H9 (cell line): ENCODE measurements around the gene CALHM4. TPM values are rescaled to one million over a fixed set of nuclear protein-coding genes. Genes with fewer than 3 reads are reported as not detected.

ENCODE experiments used
- DNase-seq: peaks from one replicate; pipeline ENCODE4 v3.0.0-alpha.2; 2017
- H2AFZ ChIP-seq: one replicate; pipeline ENCODE4 v1.6.1; 2013; ENCODE audit warnings: mild to moderate bottlenecking, low read length, control low read depth, moderate library complexity
- H2AK5ac ChIP-seq: 2 replicates; pipeline ENCODE4 v1.6.1; 2013; ENCODE audit warnings: low read length, control low read depth, mixed read lengths; ENCODE audit not compliant: insufficient read length
- H2BK120ac ChIP-seq: one replicate; pipeline ENCODE4 v1.6.1; 2013; ENCODE audit warnings: low read depth, mild to moderate bottlenecking, low read length, control low read depth, inconsistent platforms; ENCODE audit not compliant: poor library complexity, severe bottlenecking
- H2BK12ac ChIP-seq: 2 replicates; pipeline ENCODE4 v1.6.1; 2013; ENCODE audit warnings: low read length, control low read depth, mixed read lengths, low read depth; ENCODE audit not compliant: insufficient read length
- H2BK15ac ChIP-seq: 2 replicates; pipeline ENCODE4 v1.6.1; 2013; ENCODE audit warnings: low read depth, low read length, control low read depth
- H2BK20ac ChIP-seq: one replicate; pipeline ENCODE4 v1.6.1; 2013; ENCODE audit warnings: low read depth, mild to moderate bottlenecking, low read length, control low read depth, inconsistent platforms; ENCODE audit not compliant: poor library complexity, severe bottlenecking
- H2BK5ac ChIP-seq: 2 replicates; pipeline ENCODE4 v1.6.1; 2013; ENCODE audit warnings: low read length, control low read depth, mixed read lengths; ENCODE audit not compliant: insufficient read length
- H3K14ac ChIP-seq: 2 replicates; pipeline ENCODE4 v1.6.1; 2013; ENCODE audit warnings: low read length, control low read depth; ENCODE audit not compliant: insufficient read depth
- H3K18ac ChIP-seq: 2 replicates; pipeline ENCODE4 v1.6.1; 2013; ENCODE audit warnings: low read depth, mild to moderate bottlenecking, mixed read lengths, low read length, control low read depth; ENCODE audit not compliant: insufficient read length
- H3K23ac ChIP-seq: 2 replicates; pipeline ENCODE4 v1.6.1; 2013; ENCODE audit warnings: low read length, control low read depth, mixed read lengths, low read depth; ENCODE audit not compliant: insufficient read length
- H3K23me2 ChIP-seq: 2 replicates; pipeline ENCODE4 v1.6.1; 2013; ENCODE audit warnings: low read depth, mild to moderate bottlenecking, mixed read lengths, low read length, control low read depth; ENCODE audit not compliant: insufficient read length, poor library complexity, severe bottlenecking
- H3K27ac ChIP-seq: 2 replicates; pipeline ENCODE4 v1.5.1; 2013; ENCODE audit warnings: low read length, control low read depth, mixed read lengths, low read depth; ENCODE audit not compliant: insufficient read length
- H3K27me3 ChIP-seq: 2 replicates; pipeline ENCODE4 v1.6.1; 2013; ENCODE audit warnings: low read length, control low read depth, inconsistent platforms; ENCODE audit not compliant: insufficient read depth
- H3K4ac ChIP-seq: 2 replicates; pipeline ENCODE4 v1.6.1; 2013; ENCODE audit warnings: low read depth, mild to moderate bottlenecking, control low read depth, inconsistent platforms, low read length, moderate library complexity
- H3K4me1 ChIP-seq: 2 replicates; pipeline ENCODE4 v1.6.1; 2013; ENCODE audit warnings: low read length, control low read depth, inconsistent platforms; ENCODE audit not compliant: insufficient read depth
- H3K4me2 ChIP-seq: 2 replicates; pipeline ENCODE4 v1.6.1; 2013; ENCODE audit warnings: low read length, control low read depth, mixed read lengths; ENCODE audit not compliant: insufficient read length, insufficient read depth
- H3K56ac ChIP-seq: 2 replicates; pipeline ENCODE4 v1.6.1; 2013; ENCODE audit warnings: low read depth, mild to moderate bottlenecking, mixed read lengths, low read length, control low read depth; ENCODE audit not compliant: insufficient read length
- H3K79me1 ChIP-seq: 2 replicates; pipeline ENCODE4 v1.6.1; 2013; ENCODE audit warnings: low read depth, mild to moderate bottlenecking, moderate library complexity, low read length, control low read depth, inconsistent platforms; ENCODE audit not compliant: insufficient read depth, poor library complexity, severe bottlenecking
- H3K79me2 ChIP-seq: 2 replicates; pipeline ENCODE4 v1.6.1; 2013; ENCODE audit warnings: low read length, control low read depth, inconsistent platforms; ENCODE audit not compliant: insufficient read depth
- H3K9ac ChIP-seq: 2 replicates; pipeline ENCODE4 v1.6.1; 2013; ENCODE audit warnings: low read length, control low read depth, mixed read lengths; ENCODE audit not compliant: insufficient read length; ENCODE audit errors: extremely low read depth
- H3K9me3 ChIP-seq: one replicate; pipeline ENCODE4 v1.6.1; 2013; ENCODE audit warnings: low read depth, low read length, inconsistent platforms; ENCODE audit not compliant: control insufficient read depth
- H3T11ph ChIP-seq: one replicate; pipeline ENCODE4 v1.6.1; 2013; ENCODE audit warnings: mild to moderate bottlenecking, low read length, control low read depth, inconsistent platforms
- H4K20me1 ChIP-seq: one replicate; pipeline ENCODE4 v1.6.1; 2013; ENCODE audit not compliant: control insufficient read depth, insufficient read length, insufficient read depth
- H4K5ac ChIP-seq: 2 replicates; pipeline ENCODE4 v1.6.1; 2013; ENCODE audit warnings: low read depth, mild to moderate bottlenecking, mixed read lengths, low read length, control low read depth; ENCODE audit not compliant: insufficient read length
- H4K8ac ChIP-seq: replicated peaks from 2 replicates; pipeline ENCODE4 v1.6.1; 2013; ENCODE audit warnings: low read length, control low read depth, mixed read lengths, low read depth; ENCODE audit not compliant: insufficient read length
- H4K91ac ChIP-seq: 2 replicates; pipeline ENCODE4 v1.6.1; 2013; ENCODE audit warnings: low read depth, mild to moderate bottlenecking, moderate library complexity, mixed read lengths, low read length, control low read depth; ENCODE audit not compliant: insufficient read length
- H3K27ac Mint-ChIP-seq, 3 experiments: 2 replicates in 2 of 3; 3 replicates in 1 of 3; pipeline ENCODE4 v1.8.0; 2020 to 2021; ENCODE audit warnings: mixed read lengths in 3 of 3, mild to moderate bottlenecking in 1 of 3, moderate library complexity in 1 of 3
- H3K27me3 Mint-ChIP-seq: 2 replicates; pipeline ENCODE4 v1.8.0; 2021; ENCODE audit warnings: low read depth, mild to moderate bottlenecking, moderate library complexity, mixed read lengths
- H3K36me3 Mint-ChIP-seq, 3 experiments: 2 replicates in 2 of 3; 3 replicates in 1 of 3; pipeline ENCODE4 v1.8.0; 2020 to 2021; ENCODE audit warnings: low read depth in 3 of 3, mixed read lengths in 3 of 3; ENCODE audit not compliant: insufficient read depth in 1 of 3
- H3K4me1 Mint-ChIP-seq, 2 experiments: 2 replicates each; pipeline ENCODE4 v1.8.0; 2020; ENCODE audit warnings: mixed read lengths in 2 of 2
- H3K4me3 Mint-ChIP-seq, 2 experiments: 2 replicates in 1 of 2; 3 replicates in 1 of 2; pipeline ENCODE4 v1.8.0; 2020 to 2021; ENCODE audit warnings: mild to moderate bottlenecking in 2 of 2, mixed read lengths in 2 of 2, moderate library complexity in 1 of 2
- H3K9me3 Mint-ChIP-seq, 2 experiments: 2 replicates in 1 of 2; 3 replicates in 1 of 2; pipeline ENCODE4 v1.8.0; 2020; ENCODE audit warnings: mild to moderate bottlenecking in 2 of 2, mixed read lengths in 2 of 2, moderate library complexity in 1 of 2
- CTCF ChIP-seq: fragments of 200-600 bp; sonication (generic); conservative IDR thresholded peaks from 3 replicates; pipeline ENCODE4 v1.8.0; 2021; ENCODE audit warnings: antibody characterized with exemption, mild to moderate bottlenecking
- WGBS: extraction: QIAGEN DNeasy Blood & Tissue Kit; methylation state at CpG from one replicate; pipeline ENCODE4 v1.1.7; 2013; ENCODE audit warnings: missing lambda C conversion rate, low lambda C conversion rate, mixed read lengths; ENCODE audit not compliant: insufficient read length; ENCODE audit errors: extremely low coverage; 5-methylcytosine and 5-hydroxymethylcytosine counted together
- total RNA-seq: library from RNA; stranded (reverse); gene quantifications from 2 replicates; pipeline ENCODE4 v1.2.1, GENCODE V29; 2021

Gene CALHM4
- total RNA-seq, 1 experiment from 2014 or later = not detected

- no peak overlapping the region for H2BK20ac ChIP-seq
- H2BK120ac ChIP-seq = no peak overlapping the region
- no peak overlapping the region for H4K8ac ChIP-seq
- no peak overlapping the region for H3K27ac Mint-ChIP-seq
- H3T11ph ChIP-seq = no peak overlapping the region
- no peak overlapping the region for H2BK15ac ChIP-seq
- no peaks in the 10 kb centered on the region for H3K4me1 ChIP-seq
- peaks cover 3% of the 10 kb centered on the region in 2 experiments; a peak in 2 of 4 replicates for H3K4me1 Mint-ChIP-seq
- H3K79me1 ChIP-seq = no peaks in the 10 kb centered on the region
- H2AK5ac ChIP-seq = no peak overlapping the region
- H3K18ac ChIP-seq = no peak overlapping the region
- H3K4me3 Mint-ChIP-seq = no peak overlapping the region
- DNase-seq = no peak
- H3K14ac ChIP-seq = no peak overlapping the region
- peaks cover 9% of the 10 kb centered on the region for H3K27me3 Mint-ChIP-seq
- H3K27me3 ChIP-seq = no peaks in the 10 kb centered on the region
- no peak overlapping the region for H3K4me2 ChIP-seq
- H2AFZ ChIP-seq = no peak overlapping the region
- no peak overlapping the region for H3K56ac ChIP-seq
- no peaks in the 10 kb centered on the region for H3K36me3 Mint-ChIP-seq
- WGBS = no CpG with 5 or more reads among the region's 3 CpGs
- H3K9me3 Mint-ChIP-seq = no peaks in the 10 kb centered on the region
- no peaks in the 10 kb centered on the region for H3K9me3 ChIP-seq
- H3K27ac ChIP-seq = no peak overlapping the region
- H2BK12ac ChIP-seq = no peak overlapping the region
- no peaks in the 10 kb centered on the region for H4K20me1 ChIP-seq
- no peak overlapping the region for H4K5ac ChIP-seq
- H3K9ac ChIP-seq = no peak overlapping the region
- no peak for TF ChIP-seq CTCF
- H3K79me2 ChIP-seq = no peaks in the 10 kb centered on the region
- H3K4ac ChIP-seq = no peak overlapping the region
- H2BK5ac ChIP-seq = no peak overlapping the region
- H4K91ac ChIP-seq = no peak overlapping the region
- H3K23me2 ChIP-seq = no peaks in the 10 kb centered on the region
- H3K23ac ChIP-seq = no peak overlapping the region
Measured at GRCh38 chr6:116562614-116563013, 9.1 kb downstream of the CALHM4 start.
